HG02678 (cell line): ENCODE results near the gene GUCY1A2.
"Not testable (repeated sequence)": the region's sequence is repeated elsewhere in the genome, so short reads cannot be mapped to it uniquely, and the experiment has no call there.

ENCODE experiments used
- ATAC-seq: cut with Tn5 transposase; IDR thresholded peaks from one replicate; pipeline ENCODE4 v1.9.1; 2021; ENCODE audit warnings: mild to moderate bottlenecking, moderate library complexity; ENCODE audit not compliant: unreplicated experiment

Gene GUCY1A2

GRCh38 chr11:106950067-106950491 is 68.2 kb downstream of the GUCY1A2 start:
- no peak for ATAC-seq

- no peak for ATAC-seq
Observed at GRCh38 chr11:106943089-106943488, 75.2 kb downstream of the GUCY1A2 start.

- ATAC-seq: no peak
Observed at GRCh38 chr11:106939157-106939556, 79.1 kb downstream of the GUCY1A2 start.

DNA sequence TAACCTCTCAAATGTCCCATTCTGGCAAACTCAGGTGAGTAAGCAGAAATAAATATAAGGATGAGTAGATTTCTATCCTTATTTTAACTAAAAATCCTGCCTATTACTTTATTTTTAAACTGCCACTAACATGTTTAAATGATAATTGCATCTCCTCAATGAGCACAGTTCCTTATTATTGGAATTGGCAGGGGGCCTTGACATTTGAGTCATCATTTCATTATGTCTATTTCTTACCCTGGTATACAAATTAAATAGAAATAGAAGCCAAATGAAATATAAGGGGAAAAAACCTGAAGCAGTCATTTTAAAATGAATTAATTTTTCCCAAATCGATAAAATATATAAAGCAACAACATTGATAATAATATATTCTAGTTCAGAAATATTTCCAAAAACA is 81.2 kb downstream of the GUCY1A2 start:
- ATAC-seq: no peak

GRCh38 chr11:106925245-106925644 is 93.0 kb downstream of the GUCY1A2 start:
- ATAC-seq: no peak

- no peak for ATAC-seq
Observed at GRCh38 chr11:106920899-106921509, 97.3 kb downstream of the GUCY1A2 start.

- ATAC-seq: peak; percentile 75
Observed at GRCh38 chr11:106917973-106918372, 100.3 kb downstream of the GUCY1A2 start.

GRCh38 chr11:106914409-106914808 is 103.9 kb downstream of the GUCY1A2 start:
- no peak for ATAC-seq

GRCh38 chr11:106913141-106913540 is 105.1 kb downstream of the GUCY1A2 start:
- no peak for ATAC-seq

GRCh38 chr11:106904826-106905225 is 113.5 kb downstream of the GUCY1A2 start:
- ATAC-seq: no peak

- ATAC-seq: no peak
Observed at GRCh38 chr11:106889718-106890117, 128.6 kb downstream of the GUCY1A2 start.

DNA sequence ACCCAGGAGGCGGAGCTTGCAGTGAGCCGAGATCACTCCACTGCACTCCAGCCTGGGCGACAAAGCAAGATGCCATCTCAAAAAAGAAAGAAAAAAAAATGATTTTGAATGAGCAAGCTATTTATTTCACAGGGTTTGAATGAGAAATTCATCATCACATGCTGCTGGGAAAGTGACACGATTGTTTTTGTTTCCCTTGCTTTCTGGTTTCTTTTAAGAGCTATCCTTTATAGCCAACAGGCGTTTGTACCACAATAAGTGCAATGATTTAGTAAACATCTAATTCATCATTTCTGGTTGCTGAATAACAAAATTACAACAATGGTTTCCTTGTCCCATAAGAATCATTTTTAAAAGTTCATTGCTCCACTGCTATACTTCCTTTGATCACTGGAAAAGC is 129.9 kb downstream of the GUCY1A2 start:
- ATAC-seq: no peak

DNA sequence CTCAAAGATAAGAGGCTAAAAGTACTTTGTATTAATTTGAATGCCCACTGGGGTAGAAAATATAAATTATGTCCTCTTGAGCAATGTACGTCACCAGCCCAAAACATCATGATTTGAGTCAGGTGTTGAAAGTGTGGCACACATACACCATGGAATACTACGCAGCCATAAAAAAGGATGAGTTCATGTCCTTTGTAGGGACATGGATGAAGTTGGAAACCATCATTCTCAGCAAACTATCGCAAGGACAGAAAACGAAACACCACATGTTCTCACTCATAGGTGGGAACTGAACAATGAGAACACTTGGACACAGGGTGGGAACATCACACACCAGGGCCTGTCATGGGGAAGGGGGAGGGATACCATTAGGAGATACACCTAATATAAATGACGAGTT is 134.6 kb downstream of the GUCY1A2 start:
- not testable (repeated sequence) for ATAC-seq

- no peak for ATAC-seq
Observed at GRCh38 chr11:106879832-106880546, 138.3 kb downstream of the GUCY1A2 start.

DNA sequence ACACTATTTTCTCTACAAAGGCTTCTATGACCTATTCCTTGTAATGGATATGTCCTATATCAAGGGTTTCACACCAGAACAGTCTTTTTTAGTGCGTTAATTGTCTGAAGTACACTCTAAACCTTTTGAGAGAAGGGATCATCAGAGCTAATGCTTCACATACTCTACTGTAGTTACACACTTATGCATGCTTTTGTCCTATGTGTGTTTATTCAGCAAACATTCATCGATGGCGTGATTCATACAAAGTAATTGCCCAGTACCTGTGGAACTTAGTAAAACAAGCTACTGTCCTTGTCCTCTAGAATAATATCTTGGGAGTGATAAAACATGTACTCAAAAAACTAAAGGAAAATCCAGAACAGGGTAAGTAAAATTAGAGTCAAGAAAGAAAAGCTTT is 139.2 kb downstream of the GUCY1A2 start:
- ATAC-seq: no peak

GRCh38 chr11:106875013-106875412 is 143.3 kb downstream of the GUCY1A2 start:
- no peak for ATAC-seq

GRCh38 chr11:106872246-106872645 is 146.0 kb downstream of the GUCY1A2 start:
- no peak for ATAC-seq

GRCh38 chr11:106858200-106858599 is 160.1 kb downstream of the GUCY1A2 start:
- no peak for ATAC-seq

GRCh38 chr11:106856566-106856965 is 161.7 kb downstream of the GUCY1A2 start:
- no peak for ATAC-seq

DNA sequence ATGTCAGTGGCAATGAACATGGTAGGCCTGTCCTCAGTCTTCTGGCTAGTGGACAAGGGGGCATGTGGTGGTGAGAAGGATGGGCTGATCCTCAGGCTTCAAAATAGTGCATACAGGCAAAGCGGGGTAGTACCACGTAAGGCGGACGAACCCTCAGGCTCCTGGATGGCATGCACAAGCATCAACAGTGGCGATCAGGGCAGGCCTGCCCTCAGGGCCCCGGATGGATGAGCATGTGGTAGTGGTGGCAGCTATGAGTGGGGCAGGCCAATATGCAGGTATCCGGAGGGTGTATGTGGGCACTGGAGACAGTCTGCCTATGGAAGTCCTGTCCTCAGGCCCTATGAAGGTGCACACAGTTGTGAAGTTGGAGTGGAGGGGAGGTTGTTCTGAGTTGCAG is 163.8 kb downstream of the GUCY1A2 start:
- no peak for ATAC-seq

GRCh38 chr11:106853850-106854401 is 164.3 kb downstream of the GUCY1A2 start:
- no peak for ATAC-seq

GRCh38 chr11:106852779-106853178 is 165.5 kb downstream of the GUCY1A2 start:
- no peak for ATAC-seq
